AG04450 (cell line): ENCODE results near the gene ZRANB2. TPM values are rescaled to one million over a fixed set of nuclear protein-coding genes. Genes with fewer than 3 reads are reported as not detected.

Source experiments
- CTCF ChIA-PET: fragments of 300-600, 350-600 bp; formaldehyde crosslinking; extraction: SDS; loops from one replicate; lab custom pipeline; 2022; ENCODE audit warnings: antibody characterized with exemption, inconsistent platforms; lab: Charles Lee
- POLR2A ChIA-PET: fragments of 350-600 bp; formaldehyde crosslinking; extraction: SDS; loops from one replicate; lab custom pipeline; 2021; ENCODE audit warnings: antibody characterized with exemption, inconsistent platforms; lab: Yijun Ruan, JAX
- DNase-seq: peaks from one replicate; pipeline ENCODE4 v3.0.0-alpha.2; 2011; ENCODE audit warnings: low read depth, low spot score
- H3K27ac ChIP-seq: one replicate; pipeline ENCODE4 v1.5.1; 2012; ENCODE audit warnings: low read depth, low read length, control low read depth
- H3K27me3 ChIP-seq: one replicate; pipeline ENCODE4 v1.6.0; 2012; ENCODE audit warnings: low read length; ENCODE audit not compliant: control insufficient read depth, insufficient read depth
- H3K4me3 ChIP-seq: 2 replicates; pipeline ENCODE4 v1.5.1; 2011; ENCODE audit warnings: mild to moderate bottlenecking, low read depth, low read length, control low read depth
- H3K9me3 ChIP-seq: 2 replicates; pipeline ENCODE4 v1.5.1; 2012; ENCODE audit warnings: low read length; ENCODE audit not compliant: control insufficient read depth, insufficient read depth
- CTCF ChIP-seq: IDR thresholded peaks from 2 replicates; pipeline ENCODE4 v1.5.1; 2011; ENCODE audit warnings: low read depth, low read length, control low read depth, inconsistent platforms
- polyA plus RNA-seq: library from polyadenylated mRNA; depleted of rRNA; stranded (reverse); fragments of >200 nt; gene quantifications from 2 replicates; pipeline ENCODE4 v1.2.3, GENCODE V29; 2011; rRNA removed
- small RNA-seq: library from RNA; depleted of rRNA; stranded (forward); fragments of <200 nt; gene quantifications from one replicate; pipeline ENCODE3, GENCODE V24; 2012; ENCODE audit warnings: low read depth; ENCODE audit not compliant: insufficient read length

ZRANB2 gene
- polyA plus RNA-seq, 1 experiment = 126 TPM

- Histone ChIP-seq H3K4me3 (no peak overlapping the region), H3K27me3 (peaks cover 3% of the 10 kb centered on the region), H3K9me3 (no peaks in the 10 kb centered on the region), H3K27ac (no peak overlapping the region)
- CTCF ChIA-PET = no interaction called here
- no peak for DNase-seq
- TF ChIP-seq CTCF = no peak
- POLR2A ChIA-PET = no interaction called here
Observed at GRCh38 chr1:71018791-71019190, 62.0 kb downstream of the ZRANB2 start.

- no peak for DNase-seq
- H3K27me3 ChIP-seq = peaks cover 3% of the 10 kb centered on the region
- ChIA-PET CTCF (no interaction called here), POLR2A (no interaction called here)
- no peak overlapping the region for H3K4me3 ChIP-seq
- no peak overlapping the region for H3K27ac ChIP-seq
- no peaks in the 10 kb centered on the region for H3K9me3 ChIP-seq
- TF ChIP-seq CTCF = no peak
Observed at GRCh38 chr1:71015745-71016144, 65.1 kb downstream of the ZRANB2 start.

- Histone ChIP-seq H3K4me3 (no peak overlapping the region), H3K27ac (no peak overlapping the region), H3K27me3 (peaks cover 3% of the 10 kb centered on the region), H3K9me3 (no peaks in the 10 kb centered on the region)
- POLR2A ChIA-PET = no interaction called here
- no peak for DNase-seq
- CTCF ChIA-PET = no interaction called here
- no peak for TF ChIP-seq CTCF
Observed at GRCh38 chr1:71014178-71014579, 66.7 kb downstream of the ZRANB2 start.

Small RNAs within 50 kb of the gene (small RNA-seq; reads per million reads assigned to genes)
- gene MIR186 = 5,597 reads per million, percentile 98 among the genes with 10 or more reads in this experiment

Other genes starting within 250 kb of the ZRANB2 start
- gene PTGER3, start 33.2 kb downstream of the ZRANB2 start, polyA plus RNA-seq = not detected in 2 replicates